Measurements from ENCODE around the gene ITGA11.

ITGA11 gene

DNA sequence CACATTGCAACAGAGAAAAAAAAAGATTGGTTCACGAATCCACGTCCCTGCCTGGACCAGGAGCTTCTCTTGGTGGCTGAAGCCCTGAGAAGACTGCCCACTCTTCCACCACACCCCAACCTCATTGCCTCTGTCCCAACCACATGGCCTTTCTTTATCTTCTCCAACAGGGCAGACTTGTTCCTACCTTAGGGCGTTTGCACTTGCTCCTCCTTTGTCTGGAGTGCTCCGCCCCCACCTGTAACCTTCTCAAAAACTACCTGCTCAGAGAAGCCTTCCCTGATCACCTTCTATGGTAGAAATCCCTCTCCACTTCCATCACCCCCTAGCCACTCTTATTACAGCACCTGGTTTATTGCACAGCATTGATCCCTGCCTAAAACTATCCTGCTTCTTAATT lies 64.7 kb downstream of the ITGA11 start:
- H3K4me3 ChIP-seq (replicated peaks; ENCODE audit: low read depth, low read length): no peak overlapping the region
- no peak for DNase-seq (ENCODE audit: extremely low read depth, insufficient read length)
- TF ChIP-seq, protein P1, sequence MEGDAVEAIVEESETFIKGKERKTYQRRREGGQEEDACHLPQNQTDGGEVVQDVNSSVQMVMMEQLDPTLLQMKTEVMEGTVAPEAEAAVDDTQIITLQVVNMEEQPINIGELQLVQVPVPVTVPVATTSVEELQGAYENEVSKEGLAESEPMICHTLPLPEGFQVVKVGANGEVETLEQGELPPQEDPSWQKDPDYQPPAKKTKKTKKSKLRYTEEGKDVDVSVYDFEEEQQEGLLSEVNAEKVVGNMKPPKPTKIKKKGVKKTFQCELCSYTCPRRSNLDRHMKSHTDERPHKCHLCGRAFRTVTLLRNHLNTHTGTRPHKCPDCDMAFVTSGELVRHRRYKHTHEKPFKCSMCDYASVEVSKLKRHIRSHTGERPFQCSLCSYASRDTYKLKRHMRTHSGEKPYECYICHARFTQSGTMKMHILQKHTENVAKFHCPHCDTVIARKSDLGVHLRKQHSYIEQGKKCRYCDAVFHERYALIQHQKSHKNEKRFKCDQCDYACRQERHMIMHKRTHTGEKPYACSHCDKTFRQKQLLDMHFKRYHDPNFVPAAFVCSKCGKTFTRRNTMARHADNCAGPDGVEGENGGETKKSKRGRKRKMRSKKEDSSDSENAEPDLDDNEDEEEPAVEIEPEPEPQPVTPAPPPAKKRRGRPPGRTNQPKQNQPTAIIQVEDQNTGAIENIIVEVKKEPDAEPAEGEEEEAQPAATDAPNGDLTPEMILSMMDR (IDR thresholded peaks at IDR 0.05; ENCODE audit: insufficient read depth, low read length, poor library complexity, severe bottlenecking): no peak
- H3K27me3 ChIP-seq (replicated peaks; ENCODE audit: control insufficient read depth, insufficient read depth, low read length): no peaks in the 10 kb centered on the region; the same call in 1 of the 2 replicates
- H3K36me3 ChIP-seq (ENCODE audit: control insufficient read depth, insufficient read depth, low read length): no peaks in the 10 kb centered on the region

DNA sequence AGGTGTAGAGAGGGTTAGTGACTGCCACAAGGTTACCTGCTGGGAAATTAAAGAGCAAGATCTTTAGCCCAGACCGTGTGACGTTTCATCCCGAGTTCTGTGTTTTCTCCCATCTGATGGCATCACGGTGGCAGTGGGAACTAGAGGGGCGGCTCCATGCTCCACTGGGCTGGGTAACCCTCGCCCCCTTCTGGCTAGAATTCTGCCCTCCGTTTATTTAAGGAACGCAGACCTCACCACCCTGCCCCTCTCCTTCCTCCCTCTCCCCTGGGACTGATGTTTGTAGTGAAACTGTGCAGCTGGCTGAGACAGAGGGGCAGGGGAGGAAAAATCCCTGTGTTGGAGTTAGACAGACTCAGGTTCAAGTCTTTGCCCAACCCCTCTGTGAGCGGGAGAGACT lies 65.6 kb downstream of the ITGA11 start:
- TF ChIP-seq, protein P1 (IDR thresholded peaks at IDR 0.05; ENCODE audit: insufficient read depth, low read length, poor library complexity, severe bottlenecking): peak; percentile 13
- H3K27me3 ChIP-seq (replicated peaks; ENCODE audit: control insufficient read depth, insufficient read depth, low read length): no peaks in the 10 kb centered on the region; the same call in 1 of the 2 replicates
- no peak for DNase-seq (ENCODE audit: extremely low read depth, insufficient read length)
- H3K36me3 ChIP-seq (ENCODE audit: control insufficient read depth, insufficient read depth, low read length): no peaks in the 10 kb centered on the region
- no peak overlapping the region for H3K4me3 ChIP-seq (replicated peaks; ENCODE audit: low read depth, low read length)

DNA sequence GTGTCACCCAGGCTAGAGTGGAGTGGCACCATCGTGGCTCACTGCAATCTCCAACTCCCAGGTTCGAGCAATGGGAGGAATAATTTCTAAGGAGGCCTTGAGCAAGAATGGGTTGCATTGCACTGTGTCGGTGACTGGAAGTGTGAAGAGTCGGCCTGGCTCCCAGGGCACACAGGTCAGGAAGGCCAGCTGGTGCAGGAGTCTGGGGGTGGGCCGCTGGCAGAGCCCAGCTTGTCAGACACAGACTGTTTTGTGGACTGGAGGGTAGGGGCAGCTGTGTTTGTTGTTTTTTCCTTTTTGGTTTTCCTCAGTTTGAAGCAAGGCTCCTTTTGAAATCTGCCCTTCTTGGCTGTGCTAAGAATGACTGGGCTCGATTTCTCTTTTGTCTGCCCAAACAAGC lies 66.2 kb downstream of the ITGA11 start:
- TF ChIP-seq, protein P1 (IDR thresholded peaks at IDR 0.05; ENCODE audit: insufficient read depth, low read length, poor library complexity, severe bottlenecking): no peak
- Histone ChIP-seq H3K4me3 (replicated peaks; ENCODE audit: low read depth, low read length) (no peak overlapping the region), H3K36me3 (ENCODE audit: control insufficient read depth, insufficient read depth, low read length) (no peaks in the 10 kb centered on the region), H3K27me3 (replicated peaks; ENCODE audit: control insufficient read depth, insufficient read depth, low read length) (no peaks in the 10 kb centered on the region; the same call in 1 of the 2 replicates)
- DNase-seq (ENCODE audit: extremely low read depth, insufficient read length): no peak

DNA sequence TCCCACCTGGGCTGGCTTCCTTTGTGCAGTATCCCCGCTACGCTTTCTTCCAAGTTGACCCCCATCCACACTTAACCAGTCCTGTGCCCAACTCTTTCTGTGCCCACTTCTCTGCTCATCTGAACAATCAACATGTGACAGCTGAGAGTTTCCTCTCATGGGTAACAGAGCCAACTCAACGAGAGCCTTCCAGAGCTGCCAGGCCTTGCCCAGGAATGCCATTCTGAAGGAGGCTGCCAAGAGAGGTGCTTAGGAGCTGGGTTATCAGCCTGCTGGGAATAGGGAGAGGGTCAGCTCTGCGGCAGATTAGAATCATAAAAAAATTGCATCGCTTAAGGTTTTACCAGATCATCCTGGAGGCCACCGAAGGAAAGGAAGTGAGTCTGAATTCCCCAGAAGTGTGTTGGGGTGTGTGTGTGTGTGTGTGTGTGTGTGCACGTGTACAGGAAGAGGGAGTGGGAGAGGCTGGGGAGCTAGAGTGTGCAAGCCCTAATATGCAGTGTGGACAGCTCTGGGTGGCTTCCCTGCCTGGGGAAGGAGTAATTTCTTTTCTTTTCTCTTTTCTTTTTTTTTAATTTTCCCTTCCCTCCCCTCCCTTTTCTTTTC lies 66.7 kb downstream of the ITGA11 start:
- H3K4me3 ChIP-seq (replicated peaks; ENCODE audit: low read depth, low read length): no peak overlapping the region
- H3K36me3 ChIP-seq (ENCODE audit: control insufficient read depth, insufficient read depth, low read length): no peaks in the 10 kb centered on the region

DNA sequence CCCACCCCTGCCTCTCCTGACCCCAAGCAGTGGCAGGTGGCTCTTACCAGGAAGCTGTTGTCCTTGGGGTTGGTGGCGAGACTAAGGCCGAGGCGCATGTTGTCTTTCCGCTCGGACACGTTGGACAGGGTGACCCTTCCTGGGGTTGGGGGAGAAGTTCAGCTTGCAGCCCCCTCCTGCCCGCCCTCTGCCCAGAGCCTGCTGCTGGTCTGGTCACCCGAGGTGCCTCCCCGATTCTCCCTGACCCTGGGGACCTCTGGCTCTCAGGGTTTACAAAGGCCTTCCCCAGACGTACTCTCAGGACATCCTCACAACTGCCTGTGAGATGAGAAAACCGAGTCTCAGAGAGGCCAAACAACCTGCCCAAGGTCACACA lies 67.3 kb downstream of the ITGA11 start:
- no peak overlapping the region for H3K4me3 ChIP-seq (replicated peaks; ENCODE audit: low read depth, low read length)
- no peaks in the 10 kb centered on the region for H3K27me3 ChIP-seq (replicated peaks; ENCODE audit: control insufficient read depth, insufficient read depth, low read length)
- TF ChIP-seq, protein P1 (IDR thresholded peaks at IDR 0.05; ENCODE audit: insufficient read depth, low read length, poor library complexity, severe bottlenecking): no peak
- H3K36me3 ChIP-seq (ENCODE audit: control insufficient read depth, insufficient read depth, low read length): no peaks in the 10 kb centered on the region
- no peak for DNase-seq (ENCODE audit: extremely low read depth, insufficient read length)

More for the DNA sequence above, 66.7 kb downstream of the ITGA11 start:
- TF ChIP-seq, protein P1 (IDR thresholded peaks at IDR 0.05; ENCODE audit: insufficient read depth, low read length, poor library complexity, severe bottlenecking): no peak
- no peak for DNase-seq (ENCODE audit: extremely low read depth, insufficient read length)
- H3K27me3 ChIP-seq (replicated peaks; ENCODE audit: control insufficient read depth, insufficient read depth, low read length): no peaks in the 10 kb centered on the region; the same call in 1 of the 2 replicates

Data from GM06990 (cell line).